ENCODE measurements around the gene TASOR.

The TASOR gene

GRCh38 chr3:56688191-56688590 is 5.1 kb upstream of the TASOR start:
- DNase-seq (ENCODE audit: low read depth) = no peak

- no peak for DNase-seq (ENCODE audit: low read depth)
These were observed 964 bp upstream of the TASOR start for GRCh38 chr3:56684029-56684428.

- DNase-seq (ENCODE audit: low read depth) = peak; percentile 53
These were observed 473 bp downstream of the TASOR start for GRCh38 chr3:56682462-56683121.

GRCh38 chr3:56681984-56682461 is 1.0 kb downstream of the TASOR start:
- DNase-seq (ENCODE audit: low read depth) = no peak

- no peak for DNase-seq (ENCODE audit: low read depth)
These were observed 2.9 kb downstream of the TASOR start for GRCh38 chr3:56680054-56680580.

GRCh38 chr3:56677286-56677685 is 5.8 kb downstream of the TASOR start:
- DNase-seq (ENCODE audit: low read depth) = no peak

- DNase-seq (ENCODE audit: low read depth) = no peak
These were observed 9.1 kb downstream of the TASOR start for GRCh38 chr3:56673781-56674457.

- no peak for DNase-seq (ENCODE audit: low read depth)
These were observed 15.0 kb downstream of the TASOR start for GRCh38 chr3:56667973-56668579.

GRCh38 chr3:56664823-56665222 is 18.2 kb downstream of the TASOR start:
- DNase-seq (ENCODE audit: low read depth) = no peak

GRCh38 chr3:56655709-56656108 is 27.4 kb downstream of the TASOR start:
- DNase-seq (ENCODE audit: low read depth) = no peak

GRCh38 chr3:56654460-56654859 is 28.6 kb downstream of the TASOR start:
- DNase-seq (ENCODE audit: low read depth) = no peak

- DNase-seq (ENCODE audit: low read depth) = no peak
These were observed 37.7 kb downstream of the TASOR start for GRCh38 chr3:56645407-56645806.

- DNase-seq (ENCODE audit: low read depth) = no peak
These were observed 49.2 kb downstream of the TASOR start for GRCh38 chr3:56633602-56634535.
